H1 (cell line): ENCODE measurements around the gene CCDC80.

Experiments used
- CBX5 ChIP-seq: fragments of 300-800, 300-1000 bp; sonication (generic); IDR thresholded peaks from 2 replicates; pipeline ENCODE4 v1.7.1; 2016; ENCODE audit warnings: antibody characterized with exemption, low read length, low read depth
- CEBPB ChIP-seq: IDR thresholded peaks from 2 replicates; pipeline ENCODE4 v1.6.1; 2012; ENCODE audit warnings: low read depth, low read length
- CHD1 ChIP-seq: IDR thresholded peaks from 2 replicates; pipeline ENCODE4 v1.6.1; 2012; ENCODE audit warnings: low read depth, low read length, improper control_type of control experiment
- HDAC2 ChIP-seq, 2 experiments: fragments of 300-600 bp in 1 of 2; sonication (generic) in 1 of 2; IDR thresholded peaks; 2 replicates each; pipeline ENCODE4 v1.6.1; 2011 to 2012; ENCODE audit warnings: low read depth in 2 of 2, low read length in 2 of 2, mild to moderate bottlenecking in 2 of 2, moderate library complexity in 2 of 2, borderline replicate concordance in 1 of 2, inconsistent platforms in 1 of 2
- HDAC6 ChIP-seq: IDR thresholded peaks from one replicate; pipeline ENCODE4 v1.7.1; 2012; ENCODE audit warnings: low read depth, mild to moderate bottlenecking, inconsistent platforms, low read length, moderate library complexity
- JUND ChIP-seq: IDR thresholded peaks from 2 replicates; pipeline ENCODE4 v1.6.1; 2011; ENCODE audit warnings: mild to moderate bottlenecking, improper control_type of control experiment, low read length
- POLR2A ChIP-seq, 2 experiments: IDR thresholded peaks; 1 replicate in 1 of 2; 2 replicates in 1 of 2; pipeline ENCODE4 v1.6.1; 2011; ENCODE audit warnings: low read depth in 2 of 2, low read length in 2 of 2, mild to moderate bottlenecking in 2 of 2; ENCODE audit errors: control extremely low read depth in 1 of 2
- POLR2AphosphoS5 ChIP-seq: IDR thresholded peaks from 2 replicates; pipeline ENCODE4 v1.6.1; 2011; ENCODE audit warnings: low read depth, low read length
- POU5F1 ChIP-seq: IDR thresholded peaks from 2 replicates; pipeline ENCODE4 v1.6.1; 2011; ENCODE audit warnings: low read depth, mild to moderate bottlenecking, low read length, moderate library complexity
- RBBP5 ChIP-seq: IDR thresholded peaks from 2 replicates; pipeline ENCODE4 v1.7.1; 2012; ENCODE audit warnings: low read depth, mild to moderate bottlenecking, inconsistent platforms, low read length, moderate library complexity, borderline replicate concordance
- RFX5 ChIP-seq: IDR thresholded peaks from 2 replicates; pipeline ENCODE4 v1.6.1; 2011; ENCODE audit warnings: low read depth, low read length, improper control_type of control experiment, borderline replicate concordance
- SP2 ChIP-seq: IDR thresholded peaks from 2 replicates; pipeline ENCODE4 v1.6.1; 2012; ENCODE audit warnings: mild to moderate bottlenecking, low read length, inconsistent platforms
- SRF ChIP-seq: IDR thresholded peaks from 2 replicates; pipeline ENCODE4 v1.6.1; 2011; ENCODE audit warnings: mild to moderate bottlenecking, low read depth, low read length, moderate library complexity
- TF ChIP-seq, protein P1 (sequence below), 3 experiments: IDR thresholded peaks; 1 replicate in 2 of 3; 2 replicates in 1 of 3; pipeline versions ENCODE4 v1.5.1 to v1.6.1; 2011; ENCODE audit warnings: low read length in 3 of 3, mild to moderate bottlenecking in 3 of 3, inconsistent platforms in 2 of 3, low read depth in 1 of 3, moderate library complexity in 1 of 3; ENCODE audit not compliant: insufficient read depth in 1 of 3; ENCODE audit errors: control extremely low read depth in 1 of 3

DNA sequence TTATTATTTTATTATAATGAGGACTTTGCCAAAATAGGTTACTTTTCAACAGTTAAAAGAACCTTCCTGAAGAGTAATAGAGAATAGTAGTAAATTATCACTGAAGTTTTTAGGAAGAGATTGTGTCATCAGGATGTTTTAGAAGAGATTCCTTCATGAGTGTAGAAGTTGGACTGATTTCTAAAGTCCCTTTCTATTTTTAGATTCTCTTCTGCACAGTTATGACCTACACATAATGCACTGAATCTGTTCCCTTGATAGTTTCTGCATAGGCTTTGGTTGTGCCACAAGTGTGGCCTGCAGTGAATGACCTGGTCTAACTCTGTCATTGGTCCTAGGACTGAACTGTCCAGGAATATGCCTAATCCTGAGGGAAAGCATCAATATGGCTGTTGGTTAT is 55.2 kb downstream of the CCDC80 start:
- no peak for TF ChIP-seq HDAC2 (IDR thresholded peaks at IDR 0.05; ENCODE audit: borderline replicate concordance in 1 of 2, low read depth in 2 of 2, low read length in 2 of 2)
- TF ChIP-seq CEBPB, result no peak
- TF ChIP-seq SP2, result no peak
- no peak for TF ChIP-seq RFX5
- TF ChIP-seq, protein P1, sequence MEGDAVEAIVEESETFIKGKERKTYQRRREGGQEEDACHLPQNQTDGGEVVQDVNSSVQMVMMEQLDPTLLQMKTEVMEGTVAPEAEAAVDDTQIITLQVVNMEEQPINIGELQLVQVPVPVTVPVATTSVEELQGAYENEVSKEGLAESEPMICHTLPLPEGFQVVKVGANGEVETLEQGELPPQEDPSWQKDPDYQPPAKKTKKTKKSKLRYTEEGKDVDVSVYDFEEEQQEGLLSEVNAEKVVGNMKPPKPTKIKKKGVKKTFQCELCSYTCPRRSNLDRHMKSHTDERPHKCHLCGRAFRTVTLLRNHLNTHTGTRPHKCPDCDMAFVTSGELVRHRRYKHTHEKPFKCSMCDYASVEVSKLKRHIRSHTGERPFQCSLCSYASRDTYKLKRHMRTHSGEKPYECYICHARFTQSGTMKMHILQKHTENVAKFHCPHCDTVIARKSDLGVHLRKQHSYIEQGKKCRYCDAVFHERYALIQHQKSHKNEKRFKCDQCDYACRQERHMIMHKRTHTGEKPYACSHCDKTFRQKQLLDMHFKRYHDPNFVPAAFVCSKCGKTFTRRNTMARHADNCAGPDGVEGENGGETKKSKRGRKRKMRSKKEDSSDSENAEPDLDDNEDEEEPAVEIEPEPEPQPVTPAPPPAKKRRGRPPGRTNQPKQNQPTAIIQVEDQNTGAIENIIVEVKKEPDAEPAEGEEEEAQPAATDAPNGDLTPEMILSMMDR (IDR thresholded peaks at IDR 0.05; ENCODE audit: control extremely low read depth in 1 of 3, insufficient read depth in 1 of 3, low read depth in 1 of 3, low read length in 3 of 3), result no peak
- no peak for TF ChIP-seq POLR2AphosphoS5
- TF ChIP-seq CHD1, result no peak
- TF ChIP-seq JUND, result no peak
- no peak for TF ChIP-seq SRF
- no peak for TF ChIP-seq CBX5
- no peak for TF ChIP-seq POLR2A (IDR thresholded peaks at IDR 0.05; ENCODE audit: control extremely low read depth in 1 of 2, low read depth in 2 of 2, low read length in 2 of 2)
- TF ChIP-seq POU5F1, result no peak
- TF ChIP-seq HDAC6, result no peak
- no peak for TF ChIP-seq RBBP5
